CD4-positive, alpha-beta T cell treated with Interleukin-17A for 1 hour (primary cell): ENCODE results near the gene MYLK.

Source experiments
- DNase-seq: peaks from one replicate; pipeline ENCODE4 v3.0.0-alpha.2; 2020

The MYLK gene

DNA sequence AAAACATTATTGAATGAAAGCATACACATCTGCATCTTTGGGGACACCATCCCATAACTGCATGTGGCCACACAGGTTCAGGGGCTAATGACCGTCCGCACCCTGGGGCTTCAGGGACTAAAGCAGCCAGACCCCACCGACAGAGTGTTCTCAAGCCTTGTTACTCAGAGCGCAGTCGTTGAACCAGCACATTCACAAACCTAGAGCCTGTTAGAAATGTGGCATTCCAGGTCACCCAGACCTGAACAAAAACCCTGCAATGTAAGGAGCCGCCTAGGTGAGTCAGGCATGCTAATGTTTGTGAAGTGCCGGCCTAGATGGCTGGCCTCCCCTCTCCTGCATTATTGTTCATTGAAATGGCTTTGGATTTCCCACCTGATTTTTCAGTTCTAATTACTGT lies 247.0 kb downstream of the MYLK start:
- no peak for DNase-seq

DNA sequence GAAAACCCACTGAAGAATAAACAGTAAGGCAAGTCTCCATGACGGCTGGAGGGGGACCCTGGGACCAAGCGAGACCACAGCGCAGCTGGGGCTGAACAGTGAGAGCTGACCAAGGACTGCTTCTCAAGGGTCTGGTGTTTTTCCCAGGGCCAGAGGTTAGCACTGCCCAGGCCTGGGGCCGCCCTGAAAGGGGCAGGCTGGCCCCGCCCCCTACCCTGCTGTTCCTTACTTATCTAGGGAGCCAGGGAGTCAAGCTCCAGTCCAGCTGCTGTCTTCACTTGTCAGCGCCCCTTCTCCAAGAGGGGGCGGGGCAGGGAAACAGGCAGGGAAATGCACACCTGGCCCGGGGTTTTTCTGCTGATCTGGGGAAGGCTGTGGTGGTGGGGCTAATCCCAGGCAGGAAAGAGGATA lies 247.7 kb downstream of the MYLK start:
- no peak for DNase-seq

DNA sequence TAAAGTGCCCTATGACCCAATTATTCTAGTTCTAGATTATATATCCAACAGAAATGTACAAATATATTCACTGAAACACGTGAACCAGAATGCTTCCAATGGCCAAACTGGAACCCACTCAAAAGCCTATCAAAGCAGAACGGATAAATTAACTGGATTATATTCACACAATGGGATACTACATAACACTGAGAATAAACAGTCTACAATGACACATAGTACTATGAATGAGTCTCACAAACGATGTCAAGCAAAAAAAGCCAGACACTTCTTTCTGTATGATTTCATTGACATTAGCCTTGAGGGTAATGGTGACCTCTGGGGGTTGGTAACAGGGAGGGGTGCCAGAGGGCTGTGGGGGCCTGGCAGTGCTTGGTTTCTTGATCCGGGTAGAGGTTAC lies 248.4 kb downstream of the MYLK start:
- DNase-seq, result no peak

DNA sequence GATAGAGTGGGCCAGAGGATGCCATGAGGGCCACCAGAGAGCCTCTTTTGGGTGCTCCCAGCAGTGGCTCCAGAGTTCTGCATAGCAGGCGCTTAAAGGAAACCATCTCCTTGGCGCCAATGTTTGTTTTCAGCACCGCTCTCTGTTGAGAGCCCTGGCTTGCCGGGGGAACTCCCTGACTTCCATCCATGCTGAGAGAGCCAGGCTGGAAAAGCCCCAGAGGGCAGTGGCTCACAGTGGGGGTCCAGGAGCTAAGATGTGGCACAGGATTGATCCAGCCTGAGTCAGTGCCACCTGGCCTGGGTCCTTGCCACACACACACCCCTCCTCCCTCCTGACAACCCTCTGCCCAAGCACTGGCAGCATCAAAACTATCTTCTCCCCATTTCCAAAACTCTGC lies 248.9 kb downstream of the MYLK start:
- DNase-seq, result no peak

DNA sequence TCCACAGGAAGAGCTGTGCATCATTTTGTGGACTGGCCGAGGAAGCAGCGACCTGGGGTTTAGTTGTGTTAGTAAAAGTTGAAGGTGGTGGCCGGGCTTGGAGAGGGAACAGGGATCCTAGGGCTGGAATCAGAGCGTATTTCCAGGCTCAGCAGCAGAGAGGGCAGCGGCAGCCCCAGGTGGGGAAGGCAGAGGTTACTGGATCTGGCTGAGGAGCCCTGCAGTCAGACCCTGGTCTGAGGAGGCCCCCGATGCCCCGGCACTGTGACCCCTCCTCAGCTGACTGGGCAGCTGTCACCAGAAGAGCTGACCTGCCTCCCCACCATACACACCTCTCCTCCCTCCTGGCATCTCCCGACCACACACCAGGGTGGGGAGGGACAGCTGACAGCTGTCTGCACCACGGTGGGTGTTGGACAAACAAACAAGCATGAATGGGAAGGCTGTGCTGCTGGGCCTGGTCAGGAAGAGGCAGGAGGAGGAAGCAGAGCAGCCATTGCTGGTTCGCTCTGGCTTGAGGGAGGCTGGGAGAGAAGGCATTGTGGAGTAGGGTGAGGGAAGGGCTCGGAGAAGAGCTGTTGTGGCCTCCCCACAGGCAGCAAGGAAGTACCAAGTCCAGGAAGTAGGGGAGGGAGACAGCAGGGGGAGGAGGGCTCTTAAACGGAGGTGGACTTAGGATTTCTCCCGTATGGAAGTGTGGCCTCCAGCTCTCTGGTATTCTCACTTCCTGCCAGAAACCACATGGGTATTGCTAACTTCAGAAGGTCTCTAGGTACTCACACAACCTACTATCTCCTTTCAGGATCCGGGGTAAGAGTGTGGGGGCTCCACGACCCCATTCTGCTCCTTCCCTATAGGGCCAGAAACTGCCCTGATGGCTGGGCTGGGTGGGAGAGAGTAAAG lies 249.7 kb downstream of the MYLK start:
- no peak for DNase-seq

DNA sequence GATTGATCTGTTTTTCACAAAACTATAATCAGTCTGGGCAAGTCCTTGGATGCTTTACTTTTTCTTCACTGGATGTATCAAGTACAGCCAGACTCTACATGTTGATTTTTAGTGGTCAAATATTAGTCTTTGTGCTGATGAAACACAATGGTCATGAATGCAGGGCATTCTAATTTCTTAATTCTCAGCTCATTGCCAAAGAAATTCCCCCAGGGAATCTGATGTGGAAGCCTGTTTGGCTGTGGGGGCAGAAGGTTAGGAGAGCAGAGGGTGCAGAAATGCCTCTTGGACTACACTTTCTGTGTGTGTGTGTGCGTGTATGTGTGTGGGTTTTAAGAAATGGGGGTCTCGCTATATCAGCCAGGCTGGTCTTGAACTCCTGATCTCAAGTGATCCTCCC lies 250.6 kb downstream of the MYLK start:
- DNase-seq, result no peak

DNA sequence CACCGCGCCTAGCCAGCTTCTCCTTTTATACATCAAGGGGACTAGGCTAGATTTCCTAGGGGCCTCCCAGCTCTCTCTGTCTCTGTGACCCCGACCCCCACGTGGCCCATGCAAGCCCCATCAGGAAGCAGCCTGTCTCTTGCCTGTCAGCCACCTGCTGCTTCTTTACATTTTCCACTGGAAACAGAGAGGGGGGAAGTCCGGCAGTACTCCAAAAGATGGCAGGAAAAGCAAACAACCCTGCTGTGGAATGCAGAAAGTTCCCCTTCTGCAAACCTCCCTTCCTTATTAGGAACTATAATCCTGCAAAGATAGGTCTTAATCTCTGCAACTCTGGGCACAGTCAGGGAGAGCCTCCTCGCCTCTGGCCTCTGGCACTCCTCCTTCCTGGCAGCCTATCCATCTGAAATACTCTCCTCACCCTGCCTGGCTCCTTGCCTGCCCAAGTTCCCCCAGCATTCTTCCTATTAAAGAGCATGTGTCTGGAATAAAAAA lies 251.9 kb downstream of the MYLK start:
- no peak for DNase-seq

DNA sequence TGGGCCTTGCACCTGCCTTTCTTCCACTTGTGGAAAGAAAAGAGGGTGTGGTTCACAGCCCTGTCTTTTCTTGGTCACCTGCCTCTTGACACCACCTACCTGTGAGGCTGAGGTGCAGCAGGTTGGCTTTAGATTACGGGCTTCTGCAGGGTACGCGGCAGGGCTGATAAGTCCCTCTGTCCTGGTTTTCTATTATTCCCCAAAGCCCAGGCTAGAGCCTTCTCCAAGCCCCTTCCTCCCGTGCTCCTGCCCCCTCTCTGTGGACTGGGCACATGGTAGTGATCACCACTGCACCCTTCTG lies 254.4 kb downstream of the MYLK start:
- no peak for DNase-seq

DNA sequence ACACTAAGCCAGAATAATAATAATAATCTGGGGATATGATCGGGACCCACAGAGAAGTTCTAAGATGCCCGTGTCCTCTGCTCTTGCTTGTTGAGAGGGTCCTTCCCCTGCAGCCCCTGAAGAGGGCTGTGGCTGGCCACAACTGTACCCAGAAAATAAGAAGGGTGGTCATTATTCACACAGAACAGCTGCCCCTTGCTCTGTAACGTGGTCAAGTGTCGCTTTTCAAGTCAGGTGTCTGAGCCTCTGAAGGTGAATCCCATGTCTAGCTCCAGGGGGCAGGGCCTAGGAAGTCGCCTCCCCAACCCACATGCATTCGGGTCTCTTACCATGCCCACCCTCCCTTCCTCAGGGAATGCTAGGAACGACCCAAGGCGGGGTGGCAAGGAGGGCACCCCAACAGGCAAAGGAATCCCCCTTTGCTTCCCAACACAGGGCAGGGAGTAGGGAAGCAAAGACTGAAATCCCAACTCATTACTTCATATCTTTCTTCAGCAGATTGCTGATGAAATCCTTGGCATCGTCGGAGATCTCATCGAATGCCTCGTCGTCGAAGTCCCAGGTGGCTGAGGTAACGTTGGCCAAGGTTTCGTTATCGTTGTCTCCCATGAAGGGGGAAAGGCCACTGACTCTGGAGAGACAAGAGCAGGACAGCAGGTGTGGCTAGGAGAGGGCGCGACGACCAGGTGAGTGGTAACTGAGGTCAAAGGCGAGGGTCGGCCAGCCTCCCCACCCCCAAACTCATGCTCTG lies 255.0 kb downstream of the MYLK start:
- no peak for DNase-seq

DNA sequence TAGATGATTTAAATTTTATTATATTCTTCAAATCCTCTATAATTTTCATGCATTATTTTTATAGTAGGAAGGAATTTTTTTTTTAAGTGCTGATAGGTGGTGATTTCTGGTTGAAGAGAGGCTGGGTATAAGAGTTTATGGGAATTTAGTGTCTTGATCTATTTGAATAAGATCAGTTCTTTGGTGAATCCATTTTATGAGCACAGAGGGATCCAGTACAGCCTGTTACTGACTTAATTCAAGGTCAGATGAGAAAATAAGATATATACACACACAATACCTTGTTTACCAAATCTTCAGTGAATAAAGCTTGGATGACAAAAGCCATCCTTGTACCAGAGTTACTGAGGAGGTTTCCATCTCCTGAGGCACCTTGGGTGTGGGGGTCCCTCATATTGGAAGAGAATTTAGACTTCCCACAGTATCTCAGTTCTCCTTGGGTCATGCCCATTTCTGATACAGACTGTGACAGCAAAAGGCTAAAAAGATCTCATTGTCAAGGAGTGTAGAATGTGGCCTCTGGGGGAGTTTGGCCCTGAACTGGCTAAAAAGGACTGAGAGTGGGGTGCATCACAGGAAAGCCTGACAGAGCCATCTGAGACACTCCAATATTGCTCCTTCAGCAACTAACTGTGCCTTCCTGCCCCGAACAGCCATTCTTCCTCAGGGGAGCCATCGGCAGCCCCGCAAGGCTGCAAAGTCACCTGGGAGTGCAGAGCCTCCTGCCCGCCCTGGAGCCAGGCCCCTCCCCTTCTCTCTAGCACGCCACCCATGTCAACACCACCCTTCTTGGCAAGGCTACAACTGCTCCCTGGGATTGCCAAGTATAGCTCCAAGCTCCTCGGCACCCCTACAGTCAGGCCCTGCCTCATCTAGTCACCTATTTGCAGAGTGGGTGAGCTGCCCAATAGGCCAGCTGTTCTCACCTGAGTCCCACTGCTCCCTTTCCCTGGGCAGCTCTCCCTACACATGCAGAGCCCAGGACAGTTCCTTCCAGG lies 256.2 kb downstream of the MYLK start:
- DNase-seq, result no peak

DNA sequence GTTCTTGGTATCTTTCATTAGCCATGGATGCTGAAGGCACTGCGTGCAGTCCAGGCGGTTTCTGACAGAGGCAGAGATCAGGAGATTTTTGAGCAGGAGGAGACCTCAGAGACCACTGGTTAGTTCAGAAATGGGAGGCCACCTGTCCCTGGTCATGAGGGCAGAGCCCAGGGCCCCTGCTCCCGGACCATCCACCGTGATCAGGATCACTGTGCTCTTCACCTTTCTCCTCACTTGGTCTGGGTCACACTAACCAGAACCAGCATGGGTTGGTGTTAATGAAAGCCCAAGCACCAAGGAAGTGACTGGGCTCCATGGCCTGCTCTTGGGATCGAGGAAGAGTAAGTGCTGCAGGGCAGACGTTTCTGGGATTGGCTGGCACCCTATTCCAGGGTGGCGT lies 257.3 kb downstream of the MYLK start:
- DNase-seq, result no peak

DNA sequence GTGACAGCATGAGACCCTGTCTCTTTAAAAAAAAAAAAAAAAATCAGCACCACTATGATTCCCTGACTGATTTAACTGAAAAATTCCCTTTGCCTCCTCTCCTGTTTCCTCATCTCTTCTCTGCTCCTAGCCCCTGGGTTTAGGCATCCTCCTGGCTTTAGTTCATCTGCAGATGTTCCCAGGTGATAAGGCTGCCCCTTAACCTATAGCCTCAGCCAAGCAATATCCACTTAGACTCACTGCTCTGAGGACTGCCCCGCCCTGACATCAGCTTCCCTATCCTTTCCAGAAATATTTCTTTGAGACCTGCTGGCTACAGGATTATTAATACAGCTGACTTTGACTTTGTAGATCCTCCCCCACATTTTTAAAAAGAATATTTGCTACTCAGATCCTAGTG lies 259.8 kb downstream of the MYLK start:
- DNase-seq, result no peak

DNA sequence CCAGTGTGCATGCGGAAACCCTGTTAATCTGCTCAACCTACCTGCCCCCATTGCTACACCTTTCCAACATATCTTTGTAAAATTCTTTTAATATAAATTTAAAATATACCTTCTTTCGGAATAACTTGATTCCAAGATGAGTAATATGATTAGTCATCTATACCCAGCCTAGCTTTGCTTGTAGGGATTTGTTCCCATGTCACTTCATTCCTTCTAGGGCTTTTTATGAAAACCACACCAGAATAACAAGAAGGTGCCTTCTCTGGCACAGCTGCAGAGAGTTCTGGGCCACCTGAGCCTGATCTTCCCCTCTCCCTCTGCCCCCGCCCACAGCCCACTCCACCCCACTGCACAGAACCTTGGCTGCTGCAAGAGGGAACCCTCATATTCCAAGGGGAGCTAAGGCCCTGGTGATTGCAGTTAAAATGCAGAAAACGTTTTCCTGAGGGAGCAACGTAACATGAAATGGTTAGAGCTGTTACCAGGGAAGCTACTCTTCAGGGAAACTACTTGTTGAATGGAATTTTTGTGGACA lies 260.7 kb downstream of the MYLK start:
- DNase-seq, result no peak

DNA sequence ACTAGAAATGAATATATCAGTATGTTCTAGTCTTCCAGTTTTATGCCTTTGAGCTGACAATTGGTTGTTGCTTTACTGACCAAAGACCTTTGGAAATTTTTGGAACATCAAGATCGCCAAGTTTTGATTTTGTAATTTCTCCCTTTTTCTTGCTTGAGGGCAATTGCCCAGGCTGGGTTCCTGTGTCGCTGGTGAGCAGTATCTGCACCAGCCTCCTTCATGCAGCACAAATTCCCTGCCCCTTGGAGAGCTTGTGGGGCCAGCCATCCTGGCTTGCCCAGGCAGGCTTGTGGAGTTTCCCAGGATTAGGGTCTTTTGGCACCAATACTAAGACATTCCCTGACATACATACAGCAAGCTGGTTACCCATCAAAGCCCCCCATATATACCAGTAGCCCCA lies 261.4 kb downstream of the MYLK start:
- no peak for DNase-seq

DNA sequence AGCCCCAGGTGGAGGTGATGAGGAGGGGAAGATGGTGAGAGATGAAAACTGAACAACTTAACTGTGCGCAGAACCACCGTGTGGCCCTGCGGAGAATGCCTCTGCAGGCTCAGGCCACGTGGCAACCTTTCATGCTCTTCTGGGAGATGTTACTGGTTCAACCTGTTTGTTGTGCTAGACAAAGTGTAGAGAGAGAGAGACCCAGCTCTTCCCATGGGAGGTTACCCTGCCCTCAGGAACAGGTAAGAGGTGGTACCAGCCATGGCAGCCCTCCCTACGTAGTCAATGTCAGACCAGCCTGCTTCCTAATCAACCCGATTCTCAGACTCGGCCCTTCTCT lies 262.3 kb downstream of the MYLK start:
- no peak for DNase-seq

DNA sequence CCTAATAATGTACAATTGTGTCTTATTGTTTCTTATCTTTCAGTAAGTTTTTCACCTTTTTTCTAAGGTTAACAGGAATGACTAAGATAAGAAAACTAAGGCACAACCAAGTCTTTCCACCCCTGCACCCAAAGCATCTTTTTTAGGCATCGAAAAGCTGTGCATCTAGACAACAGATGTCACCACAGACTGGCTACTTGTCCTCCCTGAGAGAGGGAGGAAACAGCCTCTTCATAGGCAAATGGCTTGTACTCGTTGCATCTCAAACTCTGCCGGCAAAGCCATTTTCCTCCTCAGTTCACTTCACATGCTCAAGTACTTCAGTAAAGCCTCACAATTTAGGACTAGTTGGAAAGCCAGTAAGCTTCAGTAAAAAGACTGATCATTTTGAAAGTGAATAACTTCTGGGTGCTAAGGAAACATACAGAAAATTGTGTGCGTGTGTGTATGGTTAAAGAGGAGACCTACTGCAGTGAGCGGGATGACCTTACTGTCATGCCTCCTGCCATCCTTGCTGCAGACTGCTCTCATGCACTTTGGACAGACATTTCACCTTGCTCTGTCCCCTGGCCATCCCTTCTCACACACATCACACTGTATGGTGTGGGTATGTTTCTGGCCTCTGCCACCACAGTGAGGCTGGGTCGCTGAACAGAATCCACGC lies 262.8 kb downstream of the MYLK start:
- no peak for DNase-seq

DNA sequence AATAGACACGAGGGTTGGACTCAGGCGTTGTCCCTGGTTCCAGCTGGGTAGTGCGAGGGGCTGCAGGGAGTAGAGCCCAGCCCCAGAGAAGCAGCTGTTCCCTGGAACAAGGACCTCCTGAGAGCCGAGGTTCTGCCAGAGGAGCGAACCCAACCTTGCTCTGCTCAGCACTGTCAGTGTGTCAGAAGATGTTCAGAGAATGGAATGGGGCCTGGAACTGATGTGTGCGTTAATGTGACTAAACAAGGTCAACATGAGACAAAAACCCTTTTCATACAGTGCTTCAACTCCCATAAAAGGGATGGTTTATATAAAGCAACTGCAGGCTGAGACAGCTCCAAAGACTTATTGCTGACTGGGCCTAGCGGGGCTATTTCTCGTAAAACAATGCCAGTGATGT lies 263.8 kb downstream of the MYLK start:
- no peak for DNase-seq

DNA sequence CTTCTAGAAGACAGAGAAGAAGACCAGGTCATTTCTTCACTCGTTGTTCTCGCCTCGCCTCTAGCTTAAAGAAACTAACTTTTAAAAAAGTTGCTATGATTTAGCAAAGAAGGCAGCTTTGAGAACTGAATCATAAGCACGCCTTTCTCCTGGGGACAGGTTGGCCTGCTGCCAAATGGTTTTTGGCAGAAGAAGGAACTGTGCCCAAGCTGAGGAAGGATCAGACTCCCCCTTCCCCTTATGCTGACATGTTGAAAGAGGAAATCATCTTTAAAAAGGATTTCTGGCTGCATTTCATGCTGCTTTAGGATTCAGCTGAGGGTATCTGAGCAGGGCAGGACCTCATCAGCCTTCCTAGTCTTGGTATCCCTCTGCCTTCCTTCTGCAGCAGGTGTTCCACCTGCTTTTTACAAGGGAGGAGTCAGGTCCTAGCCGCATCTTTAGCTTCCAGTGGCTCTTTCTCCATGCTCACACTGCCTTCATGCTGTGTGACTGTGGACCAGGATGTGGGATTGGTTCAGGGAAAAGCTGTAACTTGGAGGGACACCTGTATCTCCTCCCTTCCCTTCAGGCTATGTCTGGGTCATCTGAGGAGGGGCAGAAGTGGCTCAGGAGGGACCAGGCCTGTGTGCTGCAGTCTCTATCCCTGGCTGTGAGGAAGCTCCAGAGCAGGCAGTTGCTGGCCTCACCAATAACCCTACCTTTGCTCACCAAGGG lies 265.2 kb downstream of the MYLK start:
- DNase-seq, result peak; percentile 11

DNA sequence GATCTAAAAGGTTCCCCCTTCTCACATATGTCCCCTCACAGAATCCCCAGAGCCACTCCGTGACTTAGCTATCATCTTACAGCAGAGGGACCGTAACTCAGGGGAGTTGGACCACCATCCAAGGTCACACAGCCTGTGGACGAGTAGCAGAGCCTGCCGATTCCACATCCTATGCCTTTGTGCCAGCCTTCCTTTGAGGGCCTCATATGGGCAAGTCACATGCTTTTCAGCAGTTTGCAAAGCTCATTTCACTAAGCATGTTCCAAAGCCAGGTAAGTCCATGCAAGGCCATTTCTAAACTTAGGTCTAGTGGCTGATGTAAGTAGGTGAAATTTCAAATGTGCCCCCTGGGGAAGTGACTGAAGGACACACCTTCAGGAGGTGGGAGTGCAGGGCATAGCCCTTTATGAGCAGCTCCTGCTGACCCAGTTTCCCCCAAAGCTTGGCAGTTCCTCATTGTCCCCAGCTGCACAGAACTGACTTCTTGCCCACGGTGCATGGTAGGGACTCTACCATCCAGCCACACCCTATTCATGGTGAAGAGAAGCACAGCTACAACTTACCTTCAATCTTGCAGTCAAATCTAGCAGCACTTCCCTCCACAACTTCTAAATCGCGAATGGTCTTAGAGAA lies 265.9 kb downstream of the MYLK start:
- DNase-seq, result no peak

DNA sequence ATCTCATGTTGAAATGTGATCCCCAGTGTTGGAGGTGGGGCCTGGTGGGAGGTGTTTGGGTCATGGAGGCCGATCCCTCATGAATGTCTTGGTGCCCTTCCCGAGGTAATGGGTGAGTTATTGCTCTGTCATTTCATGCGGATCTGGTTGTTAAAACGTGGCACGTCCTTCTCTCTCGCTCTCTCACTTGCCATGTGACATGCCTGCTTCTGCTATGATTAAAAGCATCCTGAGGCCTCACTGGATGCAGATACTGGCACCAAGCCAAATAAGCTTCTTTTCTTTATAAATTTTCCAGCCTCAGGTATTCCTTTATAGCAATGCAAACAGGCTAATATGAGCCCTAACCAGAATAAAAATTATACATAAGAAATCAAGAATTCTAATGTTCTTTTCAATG lies 267.5 kb downstream of the MYLK start:
- DNase-seq, result no peak

DNA sequence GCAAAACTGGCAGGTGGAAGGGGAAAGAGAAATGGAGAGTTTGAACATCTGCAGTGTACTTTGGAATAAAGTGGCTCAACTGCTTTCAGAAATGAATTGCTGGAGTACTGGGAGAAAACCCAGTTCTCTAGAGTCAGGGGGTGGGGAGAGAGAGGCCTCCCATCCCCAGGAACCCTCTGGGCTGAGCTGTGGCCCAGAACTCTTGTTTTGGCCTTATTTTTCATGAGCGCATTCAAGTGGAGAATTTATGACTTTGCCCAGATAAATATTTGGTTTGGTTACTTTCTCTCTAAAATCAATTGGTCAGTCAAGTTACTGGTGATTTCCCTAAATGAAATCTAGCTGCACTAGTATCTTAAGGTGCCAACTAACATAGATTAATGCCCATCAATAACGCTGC lies 270.6 kb downstream of the MYLK start:
- no peak for DNase-seq
